Measurements from ENCODE around the gene NR1H4.
A peak's percentile ranks its signal among the peaks of the same experiment; 100 is the strongest.
"Not testable (repeated sequence)": the region's sequence is repeated elsewhere in the genome, so short reads cannot be mapped to it uniquely, and the experiment has no call there.

The NR1H4 gene

DNA sequence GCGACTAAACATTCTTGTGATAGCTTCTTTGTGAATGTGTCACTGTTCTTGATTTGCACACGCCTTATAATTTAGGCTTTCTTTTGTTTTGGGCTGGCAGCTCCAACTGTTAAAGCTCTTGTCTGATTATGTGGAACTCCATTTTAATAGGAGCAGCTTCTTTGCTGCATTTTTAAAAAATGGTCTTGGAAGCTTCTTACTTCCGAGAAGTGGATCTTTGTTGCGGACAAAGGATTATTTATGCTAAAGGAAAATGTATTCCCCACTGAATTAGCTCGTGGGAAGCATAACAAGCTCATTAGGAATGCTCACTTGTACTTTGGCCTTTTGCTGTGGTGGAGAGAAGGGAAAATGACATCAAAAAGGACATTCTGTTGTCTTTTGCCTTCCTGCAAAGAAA is 119.8 kb downstream of the NR1H4 start:
- TF ChIP-seq, protein P1, sequence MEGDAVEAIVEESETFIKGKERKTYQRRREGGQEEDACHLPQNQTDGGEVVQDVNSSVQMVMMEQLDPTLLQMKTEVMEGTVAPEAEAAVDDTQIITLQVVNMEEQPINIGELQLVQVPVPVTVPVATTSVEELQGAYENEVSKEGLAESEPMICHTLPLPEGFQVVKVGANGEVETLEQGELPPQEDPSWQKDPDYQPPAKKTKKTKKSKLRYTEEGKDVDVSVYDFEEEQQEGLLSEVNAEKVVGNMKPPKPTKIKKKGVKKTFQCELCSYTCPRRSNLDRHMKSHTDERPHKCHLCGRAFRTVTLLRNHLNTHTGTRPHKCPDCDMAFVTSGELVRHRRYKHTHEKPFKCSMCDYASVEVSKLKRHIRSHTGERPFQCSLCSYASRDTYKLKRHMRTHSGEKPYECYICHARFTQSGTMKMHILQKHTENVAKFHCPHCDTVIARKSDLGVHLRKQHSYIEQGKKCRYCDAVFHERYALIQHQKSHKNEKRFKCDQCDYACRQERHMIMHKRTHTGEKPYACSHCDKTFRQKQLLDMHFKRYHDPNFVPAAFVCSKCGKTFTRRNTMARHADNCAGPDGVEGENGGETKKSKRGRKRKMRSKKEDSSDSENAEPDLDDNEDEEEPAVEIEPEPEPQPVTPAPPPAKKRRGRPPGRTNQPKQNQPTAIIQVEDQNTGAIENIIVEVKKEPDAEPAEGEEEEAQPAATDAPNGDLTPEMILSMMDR (conservative IDR thresholded peaks at IDR 0.05; ENCODE audit: low read depth, low read length) = no peak
- H3K4me3 ChIP-seq (ENCODE audit: low read length) = peak overlapping the region; percentile 29

GRCh38 chr12:100601626-100602025 is 128.0 kb downstream of the NR1H4 start:
- TF ChIP-seq, protein P1 (conservative IDR thresholded peaks at IDR 0.05; ENCODE audit: low read depth, low read length) = no peak
- DNase-seq (ENCODE audit: low read depth) = no peak
- H3K4me3 ChIP-seq (ENCODE audit: low read length) = no peak overlapping the region

More for the DNA sequence above, 119.8 kb downstream of the NR1H4 start:
- no peak for DNase-seq (ENCODE audit: low read depth)

DNA sequence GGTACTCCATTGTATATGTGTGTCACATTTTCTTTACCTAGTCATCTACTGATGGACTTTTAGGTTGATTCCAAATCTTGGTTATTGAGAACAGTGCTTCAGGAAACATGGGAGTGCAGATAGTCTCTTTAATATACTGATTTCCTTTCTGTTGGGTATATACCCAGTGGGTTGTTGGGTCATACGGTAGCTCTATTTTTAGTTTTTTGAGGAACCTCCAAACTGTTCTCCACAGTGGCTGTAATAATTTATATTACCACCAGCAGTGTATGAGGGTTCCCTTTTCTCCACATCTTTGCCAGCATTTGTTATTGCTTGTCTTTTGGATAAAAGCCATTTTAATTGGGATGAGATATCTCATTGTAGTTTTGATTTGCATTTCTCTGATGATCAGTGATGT is 129.3 kb downstream of the NR1H4 start:
- not testable (repeated sequence) for DNase-seq (ENCODE audit: low read depth); H3K4me3 ChIP-seq (ENCODE audit: low read length)

GRCh38 chr12:100608776-100609175 is 135.1 kb downstream of the NR1H4 start:
- no peak for DNase-seq (ENCODE audit: low read depth)
- TF ChIP-seq, protein P1 (conservative IDR thresholded peaks at IDR 0.05; ENCODE audit: low read depth, low read length) = no peak
- H3K4me3 ChIP-seq (ENCODE audit: low read length) = no peak overlapping the region

DNA sequence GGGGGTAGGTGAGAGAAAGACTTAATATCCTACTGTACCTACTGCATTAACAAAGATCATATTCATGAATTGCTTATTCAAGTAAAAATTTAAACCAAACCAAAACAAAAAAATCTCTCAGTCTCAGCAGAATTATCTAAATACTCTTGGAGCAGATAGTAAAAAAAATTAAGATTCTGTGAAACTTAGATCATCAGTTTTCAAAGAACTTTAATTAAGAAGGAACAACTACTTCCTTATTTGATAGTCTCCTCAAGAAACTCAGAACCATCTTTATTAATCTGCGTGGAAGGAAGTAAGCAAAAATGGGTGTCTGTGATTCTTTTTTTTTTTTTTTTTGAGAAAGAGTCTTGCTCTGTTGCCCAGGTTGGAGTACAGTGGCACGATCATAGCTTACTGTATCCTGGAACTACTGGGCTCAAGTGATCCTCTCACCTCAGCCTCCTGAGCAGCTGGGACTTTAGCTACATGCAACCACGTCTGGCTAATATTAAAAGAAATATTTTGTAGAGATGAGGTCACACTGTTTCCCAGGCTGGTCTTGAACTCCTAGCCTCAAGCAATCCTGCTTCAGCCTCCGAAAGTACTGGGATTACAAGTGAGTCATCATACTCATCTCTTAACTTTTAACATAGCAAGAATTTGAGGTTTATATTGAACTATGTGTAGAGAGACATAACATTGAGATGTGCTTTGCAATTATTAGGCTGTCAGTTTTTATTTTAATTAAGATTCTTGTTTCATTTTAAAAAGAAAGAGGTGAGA is 137.2 kb downstream of the NR1H4 start:
- TF ChIP-seq, protein P1 (conservative IDR thresholded peaks at IDR 0.05; ENCODE audit: low read depth, low read length) = no peak
- DNase-seq (ENCODE audit: low read depth) = no peak
- H3K4me3 ChIP-seq (ENCODE audit: low read length) = no peak overlapping the region

DNA sequence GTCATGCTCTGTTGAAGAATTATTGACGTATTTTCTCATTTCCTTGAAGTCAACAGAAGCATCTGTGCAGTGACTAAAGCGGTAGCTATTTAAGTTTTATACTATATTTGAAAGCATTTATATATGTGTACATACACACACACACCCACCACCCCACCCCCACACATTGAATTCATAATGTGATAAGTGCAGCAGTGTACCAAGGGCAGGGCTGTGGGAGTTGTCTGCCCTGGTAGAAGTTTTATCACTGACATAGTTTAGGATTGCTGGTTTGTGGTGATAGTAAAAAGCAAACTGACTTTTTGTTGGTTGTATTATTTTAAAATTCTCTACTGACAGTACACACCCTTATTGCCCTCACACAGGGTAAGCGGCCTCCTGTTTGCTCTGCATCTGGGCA is 138.9 kb downstream of the NR1H4 start:
- DNase-seq (ENCODE audit: low read depth) = no peak
- TF ChIP-seq, protein P1 (conservative IDR thresholded peaks at IDR 0.05; ENCODE audit: low read depth, low read length) = no peak
- H3K4me3 ChIP-seq (ENCODE audit: low read length) = no peak overlapping the region
